A204.1 (cell line): Measurements from ENCODE around the gene PRKAR2B.
"Not testable (repeated sequence)": the region's sequence is repeated elsewhere in the genome, so short reads cannot be mapped to it uniquely, and the experiment has no call there.

ENCODE experiments used
- FAIRE-seq: peaks from 2 replicates; lab custom pipeline; 2012; peaks lifted over from hg19 to GRCh38; lab: Jason Lieb, UNC

PRKAR2B gene

GRCh38 chr7:107119376-107120105 is 75.0 kb downstream of the PRKAR2B start:
- FAIRE-seq, result no peak

DNA sequence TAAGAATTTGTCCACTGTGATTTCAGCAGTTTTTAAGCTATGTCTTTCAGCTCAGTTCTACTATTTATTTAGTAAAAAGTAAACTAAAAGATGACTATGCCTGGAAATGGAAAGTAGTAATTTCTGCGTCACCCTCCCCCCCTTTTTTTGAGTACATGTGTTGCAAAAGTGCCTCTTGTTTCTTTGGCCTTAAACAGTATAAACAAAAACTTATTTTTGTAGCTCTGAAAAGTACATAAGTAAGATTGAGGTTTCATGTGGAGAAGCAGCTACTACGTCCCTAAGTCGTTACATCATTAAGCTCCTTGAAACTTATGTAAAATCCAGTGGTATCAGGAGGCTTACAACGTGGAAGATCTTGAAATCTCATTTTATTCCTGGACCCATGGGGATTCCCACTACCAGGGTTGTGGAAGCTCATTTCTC is 78.0 kb downstream of the PRKAR2B start:
- FAIRE-seq, result no peak

DNA sequence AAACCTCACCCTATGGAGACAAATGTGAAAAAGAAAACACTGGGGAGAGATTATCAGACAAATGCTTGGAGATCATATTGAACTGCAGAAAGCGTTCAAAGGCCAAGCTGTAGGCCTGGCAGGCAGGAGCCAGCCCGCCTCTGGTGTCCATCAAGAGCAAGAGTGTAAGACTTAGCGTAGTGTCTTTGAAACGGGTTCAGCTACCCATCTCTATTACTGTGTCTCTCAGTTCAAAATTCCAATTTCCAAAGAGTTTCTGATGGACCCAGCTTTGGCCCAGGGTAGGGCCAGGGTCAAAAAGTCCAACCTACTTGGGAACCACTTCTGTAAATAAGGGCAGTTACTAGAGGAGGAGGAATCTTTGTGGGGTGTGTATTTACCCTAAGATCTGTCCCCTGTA is 78.9 kb downstream of the PRKAR2B start:
- no peak for FAIRE-seq

DNA sequence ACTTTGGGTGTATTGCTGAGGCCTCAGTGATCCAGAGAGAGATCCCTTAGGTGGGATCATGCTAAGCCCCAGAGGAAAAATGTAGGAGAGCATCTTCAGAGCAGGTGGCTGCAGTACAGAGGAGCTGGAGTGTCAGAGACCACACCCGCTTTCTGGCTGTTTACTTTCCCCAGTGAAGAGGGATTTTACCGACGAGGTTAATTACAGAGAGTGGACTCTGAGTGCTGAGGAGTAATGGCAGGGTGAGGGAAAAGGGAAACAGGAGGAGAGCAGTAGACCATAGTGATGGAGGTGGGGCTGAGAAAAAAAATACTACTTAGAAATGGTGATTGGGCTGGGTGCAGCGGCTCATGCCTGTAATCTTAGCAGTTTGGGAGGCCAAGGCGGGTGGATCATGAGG is 81.0 kb downstream of the PRKAR2B start:
- no peak for FAIRE-seq

DNA sequence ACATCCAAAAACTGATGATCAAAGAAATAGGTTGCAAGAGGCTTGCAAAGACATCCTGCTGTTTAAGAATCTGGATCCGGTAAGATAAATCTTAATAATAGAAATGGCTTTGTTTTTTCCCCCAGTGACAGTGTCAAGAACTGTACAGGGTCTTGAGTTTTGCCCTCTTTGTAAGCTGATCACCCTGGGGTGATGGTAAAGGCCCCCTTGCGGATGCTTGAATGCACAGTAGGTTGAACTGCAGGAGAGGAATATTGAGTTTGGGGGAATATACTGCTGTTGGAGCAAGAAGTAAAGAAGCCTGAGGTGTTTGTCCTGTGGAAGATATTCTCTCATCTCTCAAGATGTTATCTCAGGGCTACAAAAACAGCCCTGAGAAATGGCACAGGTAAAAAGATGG is 83.7 kb downstream of the PRKAR2B start:
- no peak for FAIRE-seq

- no peak for FAIRE-seq
These were observed 84.2 kb downstream of the PRKAR2B start for GRCh38 chr7:107128748-107129147.

DNA sequence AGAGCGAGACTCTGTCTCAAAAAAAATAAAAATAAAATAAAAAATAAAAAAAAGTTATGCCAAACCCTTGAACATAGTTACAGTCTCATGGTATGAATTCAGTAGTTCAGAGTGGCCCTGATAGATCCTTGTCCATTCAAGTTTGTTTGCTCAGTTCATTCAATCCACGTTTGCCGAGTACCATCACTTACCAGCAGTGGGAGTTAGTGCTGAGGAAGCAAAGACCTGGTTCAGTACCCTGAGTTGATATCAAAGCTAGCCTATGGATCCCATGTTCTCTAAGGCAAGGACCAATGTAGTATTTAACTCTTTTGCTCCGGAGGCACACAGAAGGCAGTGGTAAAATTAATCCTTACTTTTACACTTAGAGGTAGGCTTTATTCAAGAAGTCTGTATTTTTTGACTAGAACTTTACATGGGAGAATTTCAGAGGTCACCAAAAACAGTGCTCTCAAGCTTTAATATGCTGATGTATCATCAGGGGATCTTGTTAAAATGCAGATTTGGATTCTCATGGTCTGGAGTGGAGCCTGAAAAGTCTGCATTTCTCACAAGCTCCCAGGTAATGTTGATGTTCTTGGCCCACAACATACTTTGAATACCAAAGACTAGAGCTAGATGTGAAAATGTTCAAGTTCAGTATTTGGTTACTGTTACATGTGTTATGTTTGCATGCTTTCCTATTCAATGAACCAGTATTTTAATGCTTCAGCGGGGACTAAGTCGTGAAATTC is 86.1 kb downstream of the PRKAR2B start:
- FAIRE-seq, result no peak

- FAIRE-seq, result no peak
These were observed 88.9 kb downstream of the PRKAR2B start for GRCh38 chr7:107133396-107133795.

DNA sequence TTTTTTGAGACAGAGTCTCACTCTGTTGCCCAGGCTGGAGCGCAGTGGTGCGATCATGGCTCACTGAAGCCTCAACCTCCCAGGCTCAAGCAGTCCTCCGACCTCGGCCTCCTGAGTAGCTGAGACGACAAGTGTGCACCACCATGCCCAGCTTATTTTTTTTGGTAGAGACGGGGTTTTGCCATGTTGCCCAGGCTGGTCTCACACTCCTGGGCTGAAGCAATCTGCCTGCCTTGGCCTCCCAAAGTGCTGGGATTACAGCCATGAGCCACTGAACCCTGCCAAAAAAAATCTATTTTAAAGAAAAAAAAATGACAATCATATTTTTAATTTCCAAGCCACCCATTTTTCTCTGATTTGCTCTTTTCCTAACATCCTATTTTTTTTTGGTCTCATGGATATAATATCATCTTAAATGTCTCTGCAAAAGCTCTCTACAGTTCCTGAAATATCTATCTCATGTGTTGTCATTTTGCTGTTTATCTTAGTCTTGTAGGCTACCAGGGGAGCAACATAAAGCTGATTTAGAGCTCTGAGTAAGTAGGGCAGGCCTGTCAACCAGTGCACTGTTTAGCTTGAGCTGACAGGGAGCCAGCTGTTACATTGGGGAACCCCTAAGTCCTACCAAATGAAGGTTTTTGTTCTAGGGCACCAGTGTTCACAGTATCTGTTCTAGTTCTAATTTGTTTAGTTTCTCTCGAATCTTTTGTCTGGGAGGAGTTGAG is 94.4 kb downstream of the PRKAR2B start:
- FAIRE-seq, result no peak

DNA sequence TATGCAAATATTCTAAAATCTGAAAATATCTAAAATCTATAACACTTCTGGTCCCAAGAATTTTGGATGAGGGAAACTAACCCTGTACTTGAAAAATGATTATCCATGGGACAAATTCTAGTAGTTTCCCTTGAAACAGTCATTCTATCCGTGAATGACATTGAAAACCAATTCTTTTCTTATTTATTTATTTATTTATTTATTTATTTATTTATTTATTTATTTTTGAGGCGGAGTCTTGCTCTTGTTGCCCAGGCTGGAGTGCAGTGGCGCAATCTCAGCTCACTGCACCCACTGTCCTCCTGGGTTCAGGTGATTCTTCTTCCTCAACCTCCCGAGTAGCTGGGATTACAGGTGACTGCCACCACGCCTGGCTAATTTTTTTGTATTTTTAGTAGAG is 99.4 kb downstream of the PRKAR2B start:
- not testable (repeated sequence) for FAIRE-seq

- FAIRE-seq, result no peak
These were observed 100.7 kb downstream of the PRKAR2B start for GRCh38 chr7:107145067-107145838.

DNA sequence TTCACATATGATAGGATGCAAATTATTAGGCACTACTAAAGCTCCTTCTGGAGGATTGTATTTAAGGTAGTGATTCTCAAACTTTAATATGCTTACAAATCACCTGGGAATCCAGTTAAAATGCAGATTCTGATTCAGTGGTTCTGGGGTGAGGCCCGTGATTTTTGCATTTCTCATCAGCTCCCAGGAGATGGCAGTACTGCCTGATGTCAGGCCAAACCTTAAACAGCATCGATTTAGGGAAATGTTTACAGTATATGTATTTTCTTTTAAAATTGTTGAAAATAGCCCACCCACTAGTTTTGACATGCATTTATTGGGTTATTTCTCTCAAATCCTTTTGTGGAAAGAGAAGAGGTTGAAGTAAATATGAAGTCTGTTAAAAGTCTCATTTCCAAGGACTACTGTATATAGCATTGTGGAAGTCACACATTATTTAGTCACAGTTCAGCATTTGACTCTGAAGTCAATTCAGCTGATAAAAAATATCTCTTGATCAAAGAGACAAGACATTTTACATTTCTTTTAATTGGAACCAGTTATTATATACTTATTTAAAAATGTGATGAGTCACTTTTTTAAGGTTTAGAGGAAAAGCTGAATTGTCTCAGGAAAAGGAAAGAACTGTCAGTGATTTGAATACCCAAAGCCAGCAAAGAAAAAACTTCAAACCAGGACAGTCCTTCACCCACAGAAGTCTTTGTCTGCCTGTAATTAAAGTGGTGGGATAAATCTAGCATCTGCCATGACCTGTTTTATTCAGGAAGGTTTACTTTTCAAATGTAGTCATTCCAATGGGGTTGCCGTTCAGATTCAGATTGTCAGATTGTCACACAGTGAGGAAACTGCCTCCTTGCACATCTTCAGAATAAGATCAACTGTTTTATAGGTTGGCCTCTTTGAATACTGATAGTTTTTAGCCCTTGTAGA is 103.2 kb downstream of the PRKAR2B start:
- FAIRE-seq, result peak; percentile 89

DNA sequence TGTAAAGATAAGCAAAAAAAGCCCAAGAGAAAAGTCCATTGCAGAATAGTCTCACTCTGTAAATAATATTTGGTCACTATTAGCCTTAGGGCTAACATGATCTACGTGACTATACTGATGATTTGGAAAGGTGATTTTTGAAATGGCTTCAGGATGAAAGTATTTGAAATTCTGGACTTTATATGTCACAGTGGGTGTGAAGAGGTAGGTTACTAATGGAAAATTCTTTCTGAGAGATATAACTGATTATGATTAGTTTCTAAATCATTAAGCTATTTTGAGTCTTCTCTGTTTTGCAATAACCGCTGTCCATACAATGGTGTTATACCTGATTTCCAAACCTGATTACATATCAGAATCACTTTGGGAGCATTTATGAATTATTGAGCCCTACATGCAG is 104.2 kb downstream of the PRKAR2B start:
- FAIRE-seq, result no peak

- FAIRE-seq, result peak; percentile 95
These were observed 105.4 kb downstream of the PRKAR2B start for GRCh38 chr7:107149863-107150262.

GRCh38 chr7:107150375-107151073 is 106.0 kb downstream of the PRKAR2B start:
- FAIRE-seq, result peak; percentile 98

DNA sequence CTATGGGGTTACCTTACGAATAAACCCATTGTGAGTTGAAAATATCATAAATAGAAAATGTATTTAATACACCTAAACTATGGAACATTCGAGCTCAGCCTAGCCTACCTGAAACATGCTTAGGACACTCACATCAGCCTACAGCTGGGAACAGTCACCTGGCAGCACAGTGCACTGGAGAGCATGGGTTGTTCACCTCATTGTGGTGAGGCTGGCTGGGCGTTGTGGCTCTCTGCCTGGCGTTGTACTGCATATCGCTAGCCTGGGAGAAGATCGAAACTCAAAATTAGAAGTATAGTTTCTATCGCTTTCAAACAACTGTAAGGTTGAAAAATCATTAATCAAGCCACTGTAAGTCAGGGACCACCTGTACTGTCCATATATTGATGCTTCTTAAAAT is 107.0 kb downstream of the PRKAR2B start:
- FAIRE-seq, result no peak

- FAIRE-seq, result no peak
These were observed 107.5 kb downstream of the PRKAR2B start for GRCh38 chr7:107152011-107152410.

- no peak for FAIRE-seq
These were observed 110.3 kb downstream of the PRKAR2B start for GRCh38 chr7:107154826-107155225.

DNA sequence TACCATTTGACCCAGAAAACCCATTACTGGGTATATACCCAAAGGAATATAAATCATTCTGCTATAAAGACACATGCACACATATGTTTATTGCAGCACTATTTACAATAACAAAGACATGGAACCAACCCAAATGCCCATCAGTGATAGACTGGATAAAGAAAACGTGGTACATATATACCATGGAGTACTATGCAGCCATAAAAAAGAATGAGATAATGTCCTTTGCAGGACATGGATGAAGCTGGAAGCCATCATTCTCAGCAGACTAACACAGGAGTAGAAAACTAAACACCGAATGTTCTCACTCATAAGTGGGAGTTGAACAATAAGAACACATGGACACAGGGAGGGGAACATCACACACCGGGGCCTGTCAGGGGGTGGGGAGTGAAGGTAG is 111.2 kb downstream of the PRKAR2B start:
- not testable (repeated sequence) for FAIRE-seq

- no peak for FAIRE-seq
These were observed 112.6 kb downstream of the PRKAR2B start for GRCh38 chr7:107157091-107157490.

GRCh38 chr7:107158028-107158427 is 113.5 kb downstream of the PRKAR2B start:
- no peak for FAIRE-seq
